Lung microvascular endothelial cell (primary cell): ENCODE results near the gene CCDC88C. TPM values are rescaled to one million over a fixed set of nuclear protein-coding genes. Genes with fewer than 3 reads are reported as not detected.
"Not testable (repeated sequence)": the region's sequence is repeated elsewhere in the genome, so short reads cannot be mapped to it uniquely, and the experiment has no call there.

Source experiments
- DNase-seq, 2 donors: peaks; one replicate each; pipeline versions ENCODE4 v3.0.0 to v3.0.0-alpha.2; 2010; ENCODE audit warnings: low read depth in 2 of 2
- total RNA-seq: library from RNA; depleted of rRNA; stranded (reverse); fragments of >200 nt; gene quantifications from 2 replicates; pipeline ENCODE4 v1.2.1, GENCODE V29; 2014

CCDC88C gene
- total RNA-seq, 1 donor from 2014 or later: 13.7 TPM

DNA sequence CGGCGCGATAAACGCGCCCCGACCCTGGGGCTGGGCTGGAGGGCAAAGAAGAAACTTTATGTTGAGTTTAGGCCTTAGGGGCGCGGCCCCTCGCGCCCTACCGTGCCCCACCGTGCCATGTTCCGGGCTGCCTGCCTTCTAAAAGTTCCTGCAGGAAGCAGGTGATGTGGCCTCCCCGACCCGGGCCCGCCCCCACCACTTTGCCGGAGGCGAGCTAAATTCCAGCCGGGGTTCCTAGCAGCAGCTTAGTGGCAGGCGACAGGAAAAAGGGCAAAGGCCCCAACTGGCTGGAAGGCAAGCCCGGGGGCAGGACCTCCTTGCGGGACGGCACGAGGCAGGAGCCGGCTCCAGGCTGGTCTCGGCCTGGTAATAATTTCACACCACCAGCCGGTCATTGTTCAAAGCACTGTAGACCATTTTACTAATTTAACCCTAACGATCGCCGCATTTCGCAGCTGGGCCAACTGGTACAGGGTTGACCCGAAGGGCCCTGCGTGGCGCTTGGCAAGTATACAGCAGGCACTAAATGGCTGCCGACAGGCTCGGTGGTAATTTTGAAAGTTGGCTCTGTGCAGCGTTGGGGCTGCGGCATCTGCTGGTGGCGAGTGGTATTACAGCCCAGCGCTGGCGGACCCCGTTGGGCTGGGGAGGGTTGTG lies 895 bp upstream of the CCDC88C start:
- peak; percentile 63 to 80 for DNase-seq

DNA sequence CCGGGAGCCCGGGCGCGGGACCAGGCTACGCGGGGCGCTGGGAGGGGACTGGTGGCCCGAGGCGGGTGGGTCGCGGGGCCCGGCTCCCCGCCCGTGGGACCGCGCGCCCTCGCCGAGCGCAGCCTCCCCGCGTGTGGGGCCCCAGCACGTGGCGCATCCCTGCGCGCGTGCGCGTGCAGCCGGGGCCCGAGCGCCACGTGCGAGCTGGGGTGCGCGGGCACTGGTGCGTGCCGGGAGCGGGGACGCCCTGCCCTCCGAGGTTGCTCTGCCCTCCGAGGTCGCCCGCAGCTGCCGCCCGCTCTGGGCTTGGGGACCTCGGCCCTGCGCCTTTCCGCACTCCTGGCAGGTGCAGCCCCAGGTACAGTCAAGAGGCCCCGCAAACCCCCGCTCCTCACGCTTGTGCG lies 365 bp upstream of the CCDC88C start:
- DNase-seq: peak; percentile 47 to 73

GRCh38 chr14:91416744-91417119 lies 888 bp downstream of the CCDC88C start:
- DNase-seq: peak in 1 of 2 donors; percentile 42

- DNase-seq: peak; percentile 37 to 47
Observed at GRCh38 chr14:91415794-91416743, 1.6 kb downstream of the CCDC88C start.

DNA sequence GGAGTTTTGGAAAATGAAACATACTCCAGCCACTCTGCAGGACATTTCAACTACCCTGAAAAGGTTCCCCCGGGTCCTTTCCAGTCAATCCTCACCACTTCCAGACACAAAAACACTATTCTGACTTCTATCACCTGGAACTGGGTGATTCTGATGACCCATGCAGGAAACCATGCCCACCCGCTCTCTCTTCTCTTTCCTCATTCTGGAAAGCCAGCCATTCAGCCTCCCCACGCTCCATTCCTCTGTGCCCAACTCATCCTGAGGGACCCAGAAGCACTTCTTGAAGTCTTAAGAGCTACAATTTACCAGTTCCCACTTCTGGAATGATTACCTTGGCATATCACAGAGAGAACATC lies 3.2 kb downstream of the CCDC88C start:
- no peak for DNase-seq

DNA sequence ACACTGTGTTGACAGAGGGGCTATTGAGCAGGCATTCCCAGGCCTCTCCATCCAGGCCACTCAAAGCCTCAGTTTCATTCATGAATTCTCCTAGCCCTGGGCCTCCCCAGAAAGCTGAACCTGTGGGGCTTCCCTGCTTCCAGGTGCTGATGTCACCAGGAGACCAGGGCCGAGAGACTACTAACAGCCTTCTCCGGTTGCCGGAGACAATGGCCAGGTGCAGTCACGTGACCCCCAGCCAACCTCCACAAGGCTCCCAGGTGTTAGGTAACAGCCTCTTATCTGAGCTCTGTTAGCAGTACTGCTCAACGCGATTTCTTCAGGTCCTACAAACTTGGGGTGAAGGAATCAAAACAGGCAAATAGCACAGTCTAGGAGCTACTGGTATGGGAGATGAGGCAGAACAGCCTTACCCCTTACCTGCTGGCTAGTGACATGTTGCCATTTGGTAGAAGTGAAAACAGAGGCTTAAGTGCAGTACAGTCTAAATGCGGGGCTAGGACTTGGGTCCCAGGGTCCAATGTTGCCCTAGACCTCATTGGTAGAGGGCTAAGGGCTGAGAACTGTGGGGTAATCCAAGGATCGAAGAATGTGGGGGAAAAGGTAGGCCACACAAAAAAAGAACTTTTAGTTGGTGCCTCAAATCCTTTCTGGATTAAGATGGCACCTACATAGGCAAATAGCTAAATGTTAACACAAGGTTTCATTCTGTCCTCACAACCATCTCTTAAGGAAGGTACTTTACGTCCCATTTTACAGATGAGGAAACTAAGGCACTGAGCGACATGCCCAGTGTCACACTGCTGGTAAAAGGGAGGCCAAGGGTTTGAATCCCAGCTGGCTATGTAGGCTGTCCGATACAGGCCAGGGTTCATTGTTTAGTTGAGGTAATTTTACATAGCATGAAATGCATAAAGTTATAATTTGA lies 3.8 kb downstream of the CCDC88C start:
- DNase-seq: no peak

- DNase-seq: no peak
Observed at GRCh38 chr14:91412939-91413338, 4.7 kb downstream of the CCDC88C start.

GRCh38 chr14:91410771-91411536 lies 6.7 kb downstream of the CCDC88C start:
- DNase-seq: no peak

- DNase-seq: no peak
Observed at GRCh38 chr14:91409928-91410718, 7.5 kb downstream of the CCDC88C start.

GRCh38 chr14:91409240-91409639 lies 8.4 kb downstream of the CCDC88C start:
- DNase-seq: not testable (repeated sequence)

- no peak for DNase-seq
Observed at GRCh38 chr14:91406982-91407381, 10.6 kb downstream of the CCDC88C start.

- no peak for DNase-seq
Observed at GRCh38 chr14:91406451-91406850, 11.2 kb downstream of the CCDC88C start.

- peak in 1 of 2 donors; percentile 62 for DNase-seq
Observed at GRCh38 chr14:91405724-91406435, 11.7 kb downstream of the CCDC88C start.

DNA sequence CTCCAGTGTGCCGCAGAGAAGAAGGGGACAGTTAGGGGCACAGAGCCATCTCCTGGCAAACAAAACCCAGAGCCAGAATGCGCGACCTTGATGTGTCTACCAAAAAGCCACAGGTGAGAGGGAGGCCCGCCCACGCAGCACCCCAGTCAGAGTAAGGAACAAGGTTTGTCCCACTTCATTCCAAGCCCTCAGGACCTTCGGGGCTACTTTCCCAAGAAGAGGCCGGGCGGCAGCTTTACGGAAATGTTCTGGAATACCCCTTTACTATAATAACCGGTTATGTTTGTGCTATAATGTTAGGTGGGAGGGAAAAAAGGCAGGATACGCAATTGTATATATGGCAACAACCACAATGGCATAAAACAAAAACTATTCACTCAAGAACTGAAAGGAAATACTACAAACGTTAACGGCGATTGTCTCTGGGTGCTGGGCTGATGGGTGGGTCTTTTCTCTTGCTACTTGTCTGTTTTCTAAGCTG lies 12.3 kb downstream of the CCDC88C start:
- DNase-seq: no peak

- DNase-seq: peak in 1 of 2 donors; percentile 63
Observed at GRCh38 chr14:91402771-91403600, 14.6 kb downstream of the CCDC88C start.

- DNase-seq: peak in 1 of 2 donors; percentile 16
Observed at GRCh38 chr14:91402348-91402747, 15.3 kb downstream of the CCDC88C start.

GRCh38 chr14:91401751-91402150 lies 15.9 kb downstream of the CCDC88C start:
- DNase-seq: peak in 1 of 2 donors; percentile 72

GRCh38 chr14:91400696-91401095 lies 16.9 kb downstream of the CCDC88C start:
- DNase-seq: peak in 1 of 2 donors; percentile 59
